ENCODE results near the gene FOXO1.

Gene FOXO1

GRCh38 chr13:40670307-40670706 is 3.9 kb upstream of the FOXO1 start:
- Histone ChIP-seq H3F3A (ENCODE audit: control insufficient read depth, insufficient read depth) (peaks cover 8% of the 10 kb centered on the region; the same call in 1 of the 2 replicates), H3K4me3 (ENCODE audit: low read length) (no peak overlapping the region), H3K4me1 (ENCODE audit: control insufficient read depth, low read length) (peaks cover 68% of the 10 kb centered on the region), H3K36me3 (ENCODE audit: control insufficient read depth, low read length) (peaks cover 8% of the 10 kb centered on the region), H3K27ac (ENCODE audit: low read depth, low read length) (no peak overlapping the region), H3K9me3 (ENCODE audit: control insufficient read depth, insufficient read depth, low read length) (no peaks in the 10 kb centered on the region), H3K4me2 (ENCODE audit: low read length) (no peak overlapping the region), H4K20me1 (ENCODE audit: control insufficient read depth, insufficient read depth, low read depth, low read length) (no peaks in the 10 kb centered on the region), H3K9me2 (replicated peaks; ENCODE audit: control insufficient read depth, low read length) (no peaks in the 10 kb centered on the region), H3K27me3 (ENCODE audit: control insufficient read depth, low read length) (no peaks in the 10 kb centered on the region), H3K79me2 (ENCODE audit: control insufficient read depth, low read length) (peaks cover 32% of the 10 kb centered on the region)
- TF ChIP-seq, protein P1, sequence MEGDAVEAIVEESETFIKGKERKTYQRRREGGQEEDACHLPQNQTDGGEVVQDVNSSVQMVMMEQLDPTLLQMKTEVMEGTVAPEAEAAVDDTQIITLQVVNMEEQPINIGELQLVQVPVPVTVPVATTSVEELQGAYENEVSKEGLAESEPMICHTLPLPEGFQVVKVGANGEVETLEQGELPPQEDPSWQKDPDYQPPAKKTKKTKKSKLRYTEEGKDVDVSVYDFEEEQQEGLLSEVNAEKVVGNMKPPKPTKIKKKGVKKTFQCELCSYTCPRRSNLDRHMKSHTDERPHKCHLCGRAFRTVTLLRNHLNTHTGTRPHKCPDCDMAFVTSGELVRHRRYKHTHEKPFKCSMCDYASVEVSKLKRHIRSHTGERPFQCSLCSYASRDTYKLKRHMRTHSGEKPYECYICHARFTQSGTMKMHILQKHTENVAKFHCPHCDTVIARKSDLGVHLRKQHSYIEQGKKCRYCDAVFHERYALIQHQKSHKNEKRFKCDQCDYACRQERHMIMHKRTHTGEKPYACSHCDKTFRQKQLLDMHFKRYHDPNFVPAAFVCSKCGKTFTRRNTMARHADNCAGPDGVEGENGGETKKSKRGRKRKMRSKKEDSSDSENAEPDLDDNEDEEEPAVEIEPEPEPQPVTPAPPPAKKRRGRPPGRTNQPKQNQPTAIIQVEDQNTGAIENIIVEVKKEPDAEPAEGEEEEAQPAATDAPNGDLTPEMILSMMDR (IDR thresholded peaks at IDR 0.05; ENCODE audit: low read depth, low read length, poor library complexity, severe bottlenecking), result no peak
- no peak for TF ChIP-seq EZH2phosphoT487 (IDR thresholded peaks at IDR 0.05; ENCODE audit: borderline replicate concordance, low read length)

DNA sequence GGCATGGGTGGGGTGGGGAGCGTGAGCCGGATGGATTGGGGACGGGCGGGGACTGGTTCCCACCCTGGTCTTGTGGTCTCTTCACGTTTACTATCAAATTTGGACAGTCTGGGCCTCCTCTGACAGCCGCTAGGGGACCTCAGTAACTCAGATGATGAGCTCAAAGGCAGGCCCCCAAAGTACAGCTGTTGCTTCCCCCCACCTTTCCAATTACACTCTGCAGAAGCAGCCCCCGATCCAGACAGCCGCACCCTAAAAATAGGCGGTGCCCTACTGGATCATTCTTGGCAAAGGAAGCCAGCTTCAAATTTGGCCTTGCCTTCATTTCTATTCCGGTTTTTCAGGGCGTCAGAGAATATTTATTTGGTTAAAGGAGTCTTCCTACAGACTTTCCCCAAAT is 1.9 kb upstream of the FOXO1 start:
- H3K36me3 ChIP-seq (ENCODE audit: control insufficient read depth, low read length), result peaks cover 28% of the 10 kb centered on the region
- H3F3A ChIP-seq (ENCODE audit: control insufficient read depth, insufficient read depth), result peaks cover 8% of the 10 kb centered on the region; the same call in 1 of the 2 replicates
- no peaks in the 10 kb centered on the region for H3K9me2 ChIP-seq (replicated peaks; ENCODE audit: control insufficient read depth, low read length)
- H3K9me3 ChIP-seq (ENCODE audit: control insufficient read depth, insufficient read depth, low read length), result no peaks in the 10 kb centered on the region
- H3K4me1 ChIP-seq (ENCODE audit: control insufficient read depth, low read length), result peaks cover 52% of the 10 kb centered on the region
- peak overlapping the region; percentile 85 for H3K27ac ChIP-seq (ENCODE audit: low read depth, low read length)
- TF ChIP-seq EZH2phosphoT487 (IDR thresholded peaks at IDR 0.05; ENCODE audit: borderline replicate concordance, low read length), result no peak
- TF ChIP-seq, protein P1 (IDR thresholded peaks at IDR 0.05; ENCODE audit: low read depth, low read length, poor library complexity, severe bottlenecking), result peak; percentile 90
- H4K20me1 ChIP-seq (ENCODE audit: control insufficient read depth, insufficient read depth, low read depth, low read length), result peaks cover 5% of the 10 kb centered on the region; the same call in 1 of the 2 replicates
- peaks cover 52% of the 10 kb centered on the region for H3K79me2 ChIP-seq (ENCODE audit: control insufficient read depth, low read length)
- H3K4me2 ChIP-seq (ENCODE audit: low read length), result peak overlapping the region; percentile 97
- H3K27me3 ChIP-seq (ENCODE audit: control insufficient read depth, low read length), result no peaks in the 10 kb centered on the region
- H3K4me3 ChIP-seq (ENCODE audit: low read length), result peak overlapping the region; percentile 91

- peaks cover 35% of the 10 kb centered on the region for H3K36me3 ChIP-seq (ENCODE audit: control insufficient read depth, low read length)
- peaks cover 52% of the 10 kb centered on the region for H3K4me1 ChIP-seq (ENCODE audit: control insufficient read depth, low read length)
- peaks cover 6% of the 10 kb centered on the region; the same call in 1 of the 2 replicates for H4K20me1 ChIP-seq (ENCODE audit: control insufficient read depth, insufficient read depth, low read depth, low read length)
- peak overlapping the region; percentile 91 for H3K4me3 ChIP-seq (ENCODE audit: low read length)
- TF ChIP-seq, protein P1 (IDR thresholded peaks at IDR 0.05; ENCODE audit: low read depth, low read length, poor library complexity, severe bottlenecking), result no peak
- no peak for TF ChIP-seq EZH2phosphoT487 (IDR thresholded peaks at IDR 0.05; ENCODE audit: borderline replicate concordance, low read length)
- H3K4me2 ChIP-seq (ENCODE audit: low read length), result peak overlapping the region; percentile 97
- peaks cover 13% of the 10 kb centered on the region; the same call in 1 of the 2 replicates for H3F3A ChIP-seq (ENCODE audit: control insufficient read depth, insufficient read depth)
- H3K9me3 ChIP-seq (ENCODE audit: control insufficient read depth, insufficient read depth, low read length), result no peaks in the 10 kb centered on the region
- peak overlapping the region; percentile 85 for H3K27ac ChIP-seq (ENCODE audit: low read depth, low read length)
- H3K9me2 ChIP-seq (replicated peaks; ENCODE audit: control insufficient read depth, low read length), result no peaks in the 10 kb centered on the region
- H3K27me3 ChIP-seq (ENCODE audit: control insufficient read depth, low read length), result no peaks in the 10 kb centered on the region
- peaks cover 59% of the 10 kb centered on the region for H3K79me2 ChIP-seq (ENCODE audit: control insufficient read depth, low read length)
Observed at GRCh38 chr13:40667622-40667978, 1.2 kb upstream of the FOXO1 start.
